Central memory CD8-positive, alpha-beta T cell (primary cell): ENCODE measurements around the gene CPSF7.

Source experiments
- ATAC-seq: fragments of 150-1000 bp; cut with Tn5 transposase; replicated peaks from 2 replicates; pipeline ENCODE4 v1.10.0; 2022; ENCODE audit warnings: mild to moderate bottlenecking, moderate FRiP score, moderate number of reproducible peaks; ENCODE audit not compliant: poor library complexity, severe bottlenecking; ENCODE audit errors: extremely low read depth
- DNase-seq, 2 donors: peaks; one replicate each; pipeline ENCODE4 v3.0.0; 2021; ENCODE audit warnings: low spot score in 2 of 2
- H3K27ac Mint-ChIP-seq: one replicate; pipeline ENCODE4 v1.8.0; 2022; ENCODE audit warnings: low read depth, mild to moderate bottlenecking, moderate library complexity, mixed read lengths
- H3K27me3 Mint-ChIP-seq: one replicate; pipeline ENCODE4 v1.8.0; 2022; ENCODE audit warnings: mixed read lengths
- H3K36me3 Mint-ChIP-seq: one replicate; pipeline ENCODE4 v1.8.0; 2022; ENCODE audit warnings: mild to moderate bottlenecking, moderate library complexity, mixed read lengths; ENCODE audit not compliant: insufficient read depth
- H3K4me1 Mint-ChIP-seq: one replicate; pipeline ENCODE4 v1.8.0; 2022; ENCODE audit warnings: mixed read lengths
- H3K4me3 Mint-ChIP-seq: one replicate; pipeline ENCODE4 v1.8.0; 2022; ENCODE audit warnings: mild to moderate bottlenecking, moderate library complexity, mixed read lengths
- H3K9me3 Mint-ChIP-seq: one replicate; pipeline ENCODE4 v1.8.0; 2022; ENCODE audit warnings: mixed read lengths

Gene CPSF7

GRCh38 chr11:61370349-61371005 is 59.3 kb downstream of the CPSF7 start:
- Mint-ChIP-seq H3K27me3 (no peaks in the 10 kb centered on the region), H3K27ac (no peak overlapping the region), H3K4me1 (no peaks in the 10 kb centered on the region), H3K9me3 (no peaks in the 10 kb centered on the region), H3K4me3 (no peak overlapping the region), H3K36me3 (peaks cover 43% of the 10 kb centered on the region)
- ATAC-seq (no peak), DNase-seq (no peak)

GRCh38 chr11:61369372-61370348 is 60.1 kb downstream of the CPSF7 start:
- Mint-ChIP-seq H3K27me3 (no peaks in the 10 kb centered on the region), H3K27ac (no peak overlapping the region), H3K4me1 (no peaks in the 10 kb centered on the region), H3K9me3 (no peaks in the 10 kb centered on the region), H3K4me3 (no peak overlapping the region), H3K36me3 (peaks cover 46% of the 10 kb centered on the region)
- DNase-seq (no peak), ATAC-seq (no peak)

- Mint-ChIP-seq H3K27me3 (no peaks in the 10 kb centered on the region), H3K9me3 (no peaks in the 10 kb centered on the region), H3K36me3 (peaks cover 56% of the 10 kb centered on the region), H3K27ac (no peak overlapping the region), H3K4me1 (peaks cover 2% of the 10 kb centered on the region), H3K4me3 (no peak overlapping the region)
- no peak for ATAC-seq
- DNase-seq: no peak
Observed at GRCh38 chr11:61368646-61369045, 61.1 kb downstream of the CPSF7 start.

DNA sequence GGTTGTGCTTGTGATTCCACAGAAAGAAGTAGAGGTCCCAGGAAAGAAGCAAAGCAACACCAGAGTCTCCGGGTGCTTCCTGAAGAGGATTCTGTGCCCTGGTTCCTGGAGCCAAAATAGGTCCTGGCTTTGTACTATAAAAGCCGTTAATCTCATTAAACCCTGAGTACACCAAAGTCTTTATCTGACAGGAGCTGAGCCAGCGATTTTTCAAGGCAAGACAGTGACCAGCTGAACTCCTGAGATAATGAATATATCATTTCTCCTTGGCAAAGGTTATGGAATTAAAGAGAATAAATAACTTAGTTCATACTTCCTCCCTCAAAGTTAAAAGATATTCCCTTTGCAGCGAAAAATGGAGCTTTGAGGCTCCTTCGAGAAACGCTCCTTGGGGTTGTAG is 62.4 kb downstream of the CPSF7 start:
- no peaks in the 10 kb centered on the region for H3K27me3 Mint-ChIP-seq
- no peak for DNase-seq
- no peak for ATAC-seq
- peaks cover 58% of the 10 kb centered on the region for H3K36me3 Mint-ChIP-seq
- no peak overlapping the region for H3K27ac Mint-ChIP-seq
- no peak overlapping the region for H3K4me3 Mint-ChIP-seq
- no peaks in the 10 kb centered on the region for H3K9me3 Mint-ChIP-seq
- peaks cover 14% of the 10 kb centered on the region for H3K4me1 Mint-ChIP-seq

- Mint-ChIP-seq H3K4me3 (peak overlapping the region; percentile 96), H3K27ac (no peak overlapping the region), H3K36me3 (peaks cover 48% of the 10 kb centered on the region), H3K9me3 (no peaks in the 10 kb centered on the region), H3K27me3 (no peaks in the 10 kb centered on the region), H3K4me1 (peaks cover 24% of the 10 kb centered on the region)
- DNase-seq (no peak), ATAC-seq (no peak)
Observed at GRCh38 chr11:61364012-61364675, 65.6 kb downstream of the CPSF7 start.

- Mint-ChIP-seq H3K27ac (peak overlapping the region; percentile 99), H3K36me3 (peaks cover 41% of the 10 kb centered on the region), H3K27me3 (no peaks in the 10 kb centered on the region), H3K4me1 (peaks cover 24% of the 10 kb centered on the region), H3K9me3 (no peaks in the 10 kb centered on the region), H3K4me3 (peak overlapping the region; percentile 96)
- peak in 1 of 2 donors; percentile 29 for DNase-seq
- peak; percentile 57 for ATAC-seq
Observed at GRCh38 chr11:61362542-61362875, 67.3 kb downstream of the CPSF7 start.

GRCh38 chr11:61361741-61362541 is 67.8 kb downstream of the CPSF7 start, which contains the start of the genes CYB561A3 and TMEM138:
TSS of gene CYB561A3 (minus strand) at chr11:61361882. CDS start at chr11:61356713, 5,169 bp downstream.
TSS of gene TMEM138 (plus strand) at chr11:61362374. CDS start at chr11:61364391, 2,017 bp downstream.
- DNase-seq (peak; percentile 73 to 74), ATAC-seq (peak; percentile 89)
- H3K27ac Mint-ChIP-seq: peak within 1 kb of the TSS; percentile 99
- H3K27me3 Mint-ChIP-seq: no peaks in the 10 kb centered on the region
- H3K9me3 Mint-ChIP-seq: no peaks in the 10 kb centered on the region
- peaks cover 24% of the 10 kb centered on the region for H3K4me1 Mint-ChIP-seq
- peaks cover 36% of the 10 kb centered on the region for H3K36me3 Mint-ChIP-seq
- H3K4me3 Mint-ChIP-seq: peak within 1 kb of the TSS; percentile 96

- Mint-ChIP-seq H3K27ac (peak overlapping the region; percentile 99), H3K36me3 (peaks cover 32% of the 10 kb centered on the region), H3K27me3 (no peaks in the 10 kb centered on the region), H3K4me1 (peaks cover 26% of the 10 kb centered on the region), H3K4me3 (peak overlapping the region; percentile 96), H3K9me3 (no peaks in the 10 kb centered on the region)
- ATAC-seq (no peak), DNase-seq (no peak)
Observed at GRCh38 chr11:61361237-61361740, 68.5 kb downstream of the CPSF7 start.

- Mint-ChIP-seq H3K4me3 (peak overlapping the region; percentile 96), H3K9me3 (no peaks in the 10 kb centered on the region), H3K27ac (no peak overlapping the region), H3K36me3 (peaks cover 17% of the 10 kb centered on the region), H3K4me1 (peaks cover 29% of the 10 kb centered on the region), H3K27me3 (no peaks in the 10 kb centered on the region)
- ATAC-seq (no peak), DNase-seq (no peak)
Observed at GRCh38 chr11:61359516-61359915, 70.3 kb downstream of the CPSF7 start.

DNA sequence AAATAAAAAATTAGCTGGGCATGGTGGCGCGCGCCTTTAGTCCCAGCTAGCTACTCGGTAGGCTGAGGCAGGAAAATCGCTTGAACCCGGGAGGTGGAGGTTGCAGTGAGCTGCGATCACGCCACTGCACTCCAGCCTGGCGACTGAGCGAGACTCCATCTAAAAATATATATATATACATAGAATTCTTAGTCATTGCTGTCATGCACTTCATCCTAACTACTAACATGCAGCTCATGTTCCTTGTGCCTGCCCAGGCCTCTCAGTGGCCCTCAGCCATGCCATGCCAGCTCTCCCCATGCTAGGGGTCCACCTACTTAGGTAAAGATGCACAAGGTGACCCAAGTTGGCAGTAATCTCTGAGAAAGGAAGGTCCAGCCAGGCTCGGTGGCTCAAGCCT is 71.2 kb downstream of the CPSF7 start:
- Mint-ChIP-seq H3K27ac (no peak overlapping the region), H3K9me3 (no peaks in the 10 kb centered on the region), H3K4me3 (no peak overlapping the region), H3K4me1 (peaks cover 28% of the 10 kb centered on the region), H3K27me3 (no peaks in the 10 kb centered on the region), H3K36me3 (peaks cover 11% of the 10 kb centered on the region)
- DNase-seq (no peak), ATAC-seq (no peak)

GRCh38 chr11:61357894-61358239 is 71.9 kb downstream of the CPSF7 start:
- Mint-ChIP-seq H3K27ac (no peak overlapping the region), H3K9me3 (no peaks in the 10 kb centered on the region), H3K36me3 (peaks cover 15% of the 10 kb centered on the region), H3K4me1 (peaks cover 25% of the 10 kb centered on the region), H3K4me3 (no peak overlapping the region), H3K27me3 (no peaks in the 10 kb centered on the region)
- ATAC-seq: no peak
- DNase-seq: no peak
